ENCODE data around the gene SIGLEC15.

DNA sequence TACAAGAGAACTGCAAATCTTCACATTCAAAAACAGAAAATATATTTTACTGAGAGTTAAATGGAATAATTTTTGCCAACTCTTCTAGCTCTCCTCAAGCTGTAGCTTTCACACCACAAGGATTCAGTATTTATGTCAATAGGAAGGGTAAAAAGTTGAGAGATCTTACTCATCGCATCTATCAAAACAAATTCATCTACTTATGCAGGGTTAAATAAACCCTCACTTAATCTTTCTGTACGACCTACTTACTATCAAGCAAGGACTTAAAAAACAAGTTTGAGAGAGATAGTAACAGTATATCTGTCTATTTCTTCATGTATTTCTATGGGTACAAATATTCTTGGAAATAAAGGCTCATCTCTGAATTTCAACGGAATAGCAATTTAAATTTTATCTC lies 35.5 kb downstream of the SIGLEC15 start:
- TF ChIP-seq CTCF (IDR thresholded peaks at IDR 0.05; ENCODE audit: low read depth, low read length), result no peak
- TF ChIP-seq EZH2phosphoT487 (IDR thresholded peaks at IDR 0.05; ENCODE audit: low read depth), result no peak
